Left renal cortex interstitium (tissue), 4 donors: ENCODE data around the gene ARMH1. TPM values are rescaled to one million over a fixed set of nuclear protein-coding genes. Genes with fewer than 3 reads are reported as not detected.
"Not testable (repeated sequence)": the region's sequence is repeated elsewhere in the genome, so short reads cannot be mapped to it uniquely, and the experiment has no call there.

ENCODE experiments used
- DNase-seq, 4 donors: peaks; one replicate each; pipeline ENCODE4 v3.0.0-alpha.2; 2013; ENCODE audit warnings: low read depth in 4 of 4, low spot score in 2 of 4, missing footprints in 1 of 4
- polyA plus RNA-seq, 4 donors: library from polyadenylated mRNA; unstranded; fragments of 120-200 nt; gene quantifications; one replicate each; pipeline ENCODE4 v1.2.1, GENCODE V29; 2013; ENCODE audit not compliant: insufficient read length in 4 of 4

ARMH1 gene
- polyA plus RNA-seq, 4 donors = 4.9 to 9.3 (median 7.3) TPM

DNA sequence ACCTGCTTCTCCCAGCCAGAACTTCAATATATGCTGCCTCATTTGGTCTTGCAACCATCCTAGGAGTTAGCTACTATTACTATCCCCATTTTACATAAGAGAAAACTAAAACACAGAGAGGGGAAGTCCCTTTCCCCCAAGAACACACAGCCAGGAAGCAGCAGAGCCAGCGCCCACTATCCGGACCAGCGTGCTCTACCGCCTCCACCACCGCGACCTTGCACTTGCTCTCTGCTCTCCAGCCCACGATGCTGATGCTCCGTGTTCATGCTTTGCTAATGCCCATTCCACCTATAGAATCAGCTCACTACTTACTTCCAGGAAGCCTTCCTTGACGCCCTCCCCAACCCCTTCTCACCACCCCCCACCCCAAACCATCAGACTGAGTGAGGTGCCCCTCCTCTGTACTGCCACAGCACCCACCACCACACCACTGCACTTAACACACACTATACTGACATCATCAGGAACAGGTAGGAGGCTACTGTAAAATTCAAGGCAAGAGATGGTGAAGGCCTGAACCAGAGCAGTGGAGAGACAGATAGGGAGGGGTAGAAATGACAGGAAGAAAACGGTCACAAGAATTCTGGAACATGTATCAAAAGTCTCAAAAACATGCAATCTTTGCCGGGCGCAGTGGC is 9.7 kb upstream of the ARMH1 start:
- no peak for DNase-seq

DNA sequence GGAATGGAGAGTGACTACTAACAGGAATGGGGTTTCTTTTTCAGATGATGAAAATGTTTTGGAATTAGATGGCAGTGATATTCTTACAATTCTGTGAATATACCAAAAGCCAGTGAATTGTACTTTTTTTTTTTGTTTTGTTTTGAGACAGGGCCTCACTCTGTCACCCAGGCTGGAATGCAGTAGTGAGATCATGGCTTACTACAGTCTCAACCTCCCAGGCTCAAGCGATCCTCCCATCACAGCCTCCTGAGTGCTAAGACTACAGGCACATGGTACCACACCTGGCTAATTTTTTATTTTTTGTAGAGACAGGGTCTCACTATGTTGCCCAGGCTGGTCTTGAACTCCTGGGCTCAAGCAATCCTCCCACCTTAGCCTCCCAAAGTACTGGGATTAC is 7.8 kb upstream of the ARMH1 start:
- not testable (repeated sequence) for DNase-seq

DNA sequence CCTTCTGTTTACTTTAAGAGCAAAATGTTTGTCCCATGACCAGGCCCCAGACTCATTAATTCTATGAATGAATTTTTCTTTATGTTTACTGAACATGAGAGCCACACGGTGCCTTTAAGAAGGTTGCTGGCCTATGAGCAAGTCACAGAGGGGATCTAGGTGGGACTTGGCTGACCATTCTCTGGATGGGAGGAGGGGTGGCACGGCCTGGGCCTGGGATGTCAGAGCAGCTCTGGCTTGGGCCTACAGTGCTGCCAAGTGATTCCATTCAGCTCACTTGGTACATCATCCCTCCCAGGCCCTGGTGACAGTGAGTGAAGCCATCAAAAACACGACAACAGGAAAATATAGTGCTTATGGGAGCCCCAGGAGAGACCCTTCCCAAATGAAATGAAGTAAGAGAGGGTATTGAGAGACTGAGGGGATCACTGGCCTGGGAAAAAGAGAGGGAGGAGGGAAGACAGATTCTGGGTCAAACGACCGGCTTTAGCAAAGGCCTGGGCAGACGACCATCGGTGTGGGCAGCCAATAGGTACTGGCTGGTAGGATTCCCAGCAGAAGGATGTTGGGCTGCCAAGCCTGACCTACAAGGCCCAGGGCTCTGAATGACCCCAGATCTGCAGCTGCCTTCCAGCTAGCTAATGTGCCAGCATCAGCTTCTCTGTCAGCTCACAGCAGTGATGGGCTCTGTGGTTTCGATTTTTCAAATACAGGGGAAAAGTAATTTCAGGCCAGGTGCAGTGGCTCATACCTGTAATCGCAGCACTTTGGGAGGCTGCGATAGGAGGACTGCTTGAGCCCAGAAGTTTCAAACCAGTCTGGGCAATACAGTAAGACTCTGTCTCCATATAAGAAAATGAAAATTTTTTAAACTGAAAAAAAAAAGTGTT is 3.5 kb upstream of the ARMH1 start:
- no peak for DNase-seq

DNA sequence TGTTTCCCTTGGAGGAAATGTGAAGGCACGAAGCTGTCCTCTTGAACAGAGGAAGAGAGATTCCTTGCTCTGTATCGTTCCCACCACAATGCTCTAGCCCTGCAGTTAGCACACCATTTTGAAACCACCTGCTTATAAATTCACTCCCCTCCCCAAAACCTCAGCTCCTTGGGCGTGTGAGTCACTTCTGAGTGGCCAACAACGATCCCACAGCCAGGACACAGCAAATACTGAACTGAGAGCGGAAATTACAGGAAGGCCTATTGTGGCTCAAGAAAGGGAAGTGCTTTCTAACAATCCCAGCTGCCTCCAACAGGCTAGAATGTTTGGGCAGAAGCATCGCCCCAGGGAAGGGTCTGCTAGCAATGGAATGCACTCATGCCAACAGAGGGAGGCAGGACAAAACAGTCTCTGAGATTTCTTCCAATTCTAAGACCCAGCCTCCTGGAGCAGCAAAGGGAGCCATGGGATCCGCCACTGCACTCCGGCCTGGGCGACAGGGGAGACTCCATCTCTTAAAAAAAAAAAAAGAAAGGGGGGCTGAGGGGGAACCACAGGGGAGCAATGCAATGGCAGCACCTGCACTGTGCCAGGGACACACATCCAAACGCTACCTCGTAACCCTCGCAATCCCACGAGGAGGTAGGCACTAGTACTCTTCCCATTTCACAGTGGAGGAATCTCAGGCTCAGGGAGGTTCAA is 2.1 kb upstream of the ARMH1 start:
- DNase-seq = no peak

DNA sequence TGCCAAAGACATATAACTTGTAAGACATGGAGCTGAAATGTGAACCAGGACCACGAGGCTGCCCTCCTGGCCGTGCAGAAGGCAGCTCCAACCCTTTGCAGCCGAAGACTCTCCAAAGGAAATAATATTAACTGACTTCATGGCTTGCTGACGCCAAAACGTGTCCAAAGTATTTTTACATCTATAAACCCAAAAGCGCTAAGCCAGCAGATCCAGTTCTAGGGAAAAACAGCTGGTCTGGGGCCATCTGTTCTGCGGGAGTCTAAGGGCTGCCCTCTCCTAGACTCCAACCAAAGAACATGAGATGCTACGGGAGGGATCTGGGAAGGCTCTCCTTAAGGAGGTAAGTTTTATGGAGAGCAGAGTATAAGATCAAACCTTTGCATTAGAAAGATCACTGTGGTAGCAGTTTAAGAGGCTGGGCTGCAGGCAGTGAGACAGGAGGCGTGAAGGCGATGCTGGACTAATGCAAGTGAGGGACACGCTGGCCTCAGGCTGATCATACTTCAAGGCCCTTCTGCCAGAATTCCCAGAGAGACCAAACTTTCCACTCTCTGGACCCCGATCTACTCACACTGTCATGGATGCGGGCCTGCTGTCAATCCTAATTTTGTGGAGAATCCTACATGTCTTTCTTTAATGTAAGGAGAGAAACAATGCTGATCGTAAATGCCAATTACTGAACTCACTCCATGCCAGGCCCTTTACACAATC is 1.4 kb upstream of the ARMH1 start:
- DNase-seq = no peak

DNA sequence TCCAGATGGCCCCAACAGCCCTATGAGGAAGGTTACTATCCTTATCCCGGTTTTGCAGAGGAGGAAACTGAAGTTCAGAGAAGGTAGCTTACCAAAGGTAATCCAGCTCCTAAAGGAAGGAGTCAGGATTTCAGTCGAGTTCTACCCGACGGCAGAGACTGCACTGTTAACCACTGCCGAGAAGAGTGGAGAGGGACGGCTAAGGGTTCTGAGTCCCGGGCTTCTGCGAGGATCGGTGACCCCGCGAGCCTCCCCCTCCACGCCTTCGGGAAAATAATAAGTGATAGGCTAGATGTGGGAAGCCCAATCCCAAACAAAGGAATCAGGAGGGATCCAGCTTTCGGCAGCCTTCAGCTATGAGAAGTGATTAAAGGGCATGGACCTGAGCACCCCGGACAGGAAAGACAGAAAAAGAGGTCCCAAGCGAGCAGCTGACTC is 820 bp upstream of the ARMH1 start:
- no peak for DNase-seq

DNA sequence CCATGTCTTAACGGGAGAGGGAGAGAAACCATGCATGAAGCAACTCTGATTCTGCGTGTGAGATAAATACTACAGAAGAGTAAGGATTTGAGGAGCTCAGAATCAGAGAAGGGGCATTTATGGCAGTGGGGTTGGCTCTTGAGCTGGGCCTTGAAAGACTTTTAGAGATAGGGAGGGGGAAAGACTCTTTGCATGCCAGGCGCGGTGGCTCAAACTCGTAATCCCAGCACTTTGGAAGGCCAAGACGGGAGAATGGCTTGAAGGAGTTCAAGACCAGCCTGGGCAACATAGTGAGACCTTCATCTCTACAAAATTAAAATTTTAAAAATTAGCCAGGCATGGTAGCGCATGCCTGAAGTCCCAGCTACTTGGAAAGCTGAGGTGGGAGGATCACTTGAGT is 672 bp downstream of the ARMH1 start:
- DNase-seq = no peak

DNA sequence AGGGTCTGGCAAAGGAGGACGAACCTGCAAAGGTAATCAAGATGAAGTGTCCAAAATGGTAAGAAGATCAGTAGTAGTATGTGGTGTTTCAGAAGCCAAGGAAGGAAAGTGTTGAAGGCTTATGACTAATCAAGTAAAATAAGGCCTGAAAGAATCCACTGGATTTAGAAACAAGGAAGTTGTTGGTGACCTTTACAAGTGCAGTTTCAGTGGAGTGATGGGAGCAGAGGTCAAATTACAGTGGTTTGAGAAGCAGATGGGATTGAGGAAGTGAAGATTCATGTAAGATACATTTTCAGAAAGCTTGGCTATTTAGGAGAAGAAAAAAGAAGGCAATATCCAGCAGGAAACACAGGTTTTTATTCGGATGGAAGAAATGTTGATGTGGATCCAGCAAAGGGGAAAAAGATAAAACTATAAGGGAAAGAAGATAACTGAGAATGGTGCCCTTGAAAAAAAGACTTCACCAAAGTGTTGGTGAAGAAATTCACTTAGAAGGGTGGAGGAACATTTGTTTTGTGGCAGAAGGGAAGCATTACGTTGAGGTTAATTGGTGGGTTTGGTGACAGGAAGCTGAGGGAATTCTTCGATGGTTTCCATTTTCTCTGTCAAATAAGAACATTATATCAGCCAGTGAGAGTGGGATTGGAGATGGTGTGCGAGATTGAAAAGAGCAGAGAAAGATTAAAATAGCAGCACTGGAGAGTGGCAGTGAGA is 2.1 kb downstream of the ARMH1 start:
- DNase-seq = no peak

DNA sequence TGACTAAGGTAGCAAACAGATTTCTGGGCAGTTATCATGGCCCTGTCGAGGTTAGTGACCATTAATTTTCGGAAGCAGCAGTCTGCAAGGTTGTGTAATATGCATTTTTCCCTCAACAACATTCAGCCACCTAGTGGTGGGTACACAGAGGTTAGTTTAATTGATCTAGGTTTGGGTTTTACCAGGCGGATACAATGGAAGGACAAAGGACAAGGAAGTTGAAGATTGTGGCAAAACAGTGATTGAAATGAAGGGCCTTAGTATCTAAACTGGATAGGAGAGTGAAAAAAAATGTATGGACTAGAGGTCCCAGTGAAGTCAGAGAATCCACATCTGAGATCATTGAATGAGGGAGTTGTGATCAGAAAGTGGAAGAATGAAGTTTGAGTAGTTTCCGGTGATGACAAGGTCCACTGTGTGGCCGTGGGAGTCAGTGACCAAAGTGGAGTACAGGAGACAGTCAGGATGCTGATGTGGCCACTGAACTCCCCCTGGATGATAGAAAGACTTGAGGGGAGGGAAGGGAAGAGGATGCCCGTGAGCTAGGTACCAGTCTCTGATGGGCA is 2.8 kb downstream of the ARMH1 start:
- DNase-seq = no peak

DNA sequence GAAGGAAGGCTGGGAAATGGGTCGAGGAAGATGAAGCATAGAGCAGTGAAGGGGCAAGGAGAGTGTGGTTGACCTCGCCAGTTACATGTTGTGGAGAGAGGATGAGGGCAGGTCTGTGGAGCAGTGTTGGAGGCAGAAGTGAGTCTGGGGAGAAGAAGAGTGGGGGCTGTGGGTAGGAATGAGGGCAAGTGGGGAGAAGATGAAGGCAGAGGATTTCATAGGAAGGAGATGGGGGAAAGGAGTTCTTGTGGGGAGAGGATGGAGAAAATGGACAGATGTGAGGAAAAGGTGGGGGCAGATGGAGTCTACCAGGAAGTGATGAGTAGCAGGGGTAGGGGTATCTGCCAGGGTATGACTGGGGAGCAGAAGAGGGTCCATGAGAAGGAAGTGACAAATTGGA is 3.6 kb downstream of the ARMH1 start:
- no peak for DNase-seq

DNA sequence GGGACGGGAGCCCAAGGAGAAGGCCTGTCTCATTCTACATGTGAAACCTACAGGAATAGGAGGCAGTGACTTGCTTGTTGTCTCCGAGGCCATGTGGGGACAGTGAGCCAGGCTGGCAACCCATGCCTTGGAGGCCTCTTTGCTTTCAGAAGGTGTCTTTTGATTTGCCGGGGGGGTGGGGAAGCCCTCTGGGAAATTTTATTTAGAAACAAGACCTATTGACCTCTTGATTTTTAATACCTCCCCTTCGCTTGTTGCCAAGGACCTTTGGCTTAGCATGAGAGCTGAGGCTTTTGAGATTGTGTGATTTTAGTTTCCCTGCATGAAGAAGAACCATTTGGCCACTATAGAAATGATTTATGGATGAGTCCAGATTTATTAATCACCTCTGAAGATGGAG is 4.1 kb downstream of the ARMH1 start:
- DNase-seq = no peak

DNA sequence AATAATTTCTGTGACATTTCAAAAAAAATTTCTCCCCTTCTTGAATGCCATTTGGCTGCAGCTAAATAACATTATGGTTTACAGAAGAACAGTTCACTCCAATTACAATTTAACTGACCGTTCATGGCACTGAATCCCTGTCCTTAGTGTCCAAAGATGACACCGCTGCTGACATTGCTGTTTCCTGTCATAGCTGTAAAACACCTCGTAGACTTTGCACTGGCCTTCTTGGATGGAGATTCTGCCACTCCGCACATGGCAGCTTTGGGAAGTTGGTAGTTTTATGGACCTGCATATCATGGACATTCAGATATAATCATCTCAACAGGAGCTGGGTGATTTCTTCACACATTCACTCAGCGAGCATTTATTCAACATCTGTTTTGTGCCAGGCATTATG is 5.0 kb downstream of the ARMH1 start:
- no peak for DNase-seq

DNA sequence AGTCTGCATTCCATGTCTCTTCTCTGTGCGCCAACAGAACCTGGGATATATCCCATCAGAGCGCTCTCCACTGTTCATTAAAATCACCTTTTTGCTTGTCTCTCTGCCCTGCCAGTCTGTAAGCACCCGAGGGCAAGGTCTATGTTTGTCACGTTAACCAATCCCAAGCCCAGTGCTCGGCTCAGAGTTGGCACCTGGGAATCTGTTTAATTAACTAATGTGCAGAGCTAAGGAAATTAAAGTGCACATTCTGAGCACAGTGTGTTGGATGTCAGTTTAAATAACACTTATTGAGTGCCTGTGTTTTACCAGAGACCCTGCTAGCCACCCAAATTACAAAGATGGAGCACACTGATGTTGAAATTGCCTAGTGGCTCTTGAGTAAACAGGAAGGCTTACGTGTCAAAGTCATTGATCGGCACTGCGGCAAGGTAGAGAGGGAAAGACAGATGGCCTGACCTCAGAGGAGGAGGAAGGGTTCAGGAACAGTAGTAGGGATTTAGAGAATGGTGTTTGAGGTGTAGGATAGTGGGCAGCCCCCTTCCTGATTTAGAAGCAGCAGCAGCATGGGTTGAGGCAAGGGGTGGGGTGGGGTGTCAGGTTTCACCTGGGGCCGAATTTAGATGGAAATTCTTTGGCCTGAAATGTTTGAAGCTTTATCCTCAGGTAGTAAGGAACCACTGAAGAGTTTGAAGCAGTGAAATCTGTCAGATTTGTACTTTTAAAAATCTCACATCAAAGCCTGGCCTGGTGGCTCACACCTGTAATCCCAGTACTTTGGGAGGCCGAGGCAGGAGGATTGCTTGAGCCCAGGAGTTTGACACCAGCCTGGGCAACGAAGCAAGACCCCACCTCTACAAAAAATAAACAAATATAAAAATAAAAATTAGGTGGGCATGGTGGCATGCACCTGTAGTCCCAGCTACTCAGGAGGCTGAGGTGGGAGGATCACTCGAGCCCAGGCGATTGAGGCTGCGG is 7.7 kb downstream of the ARMH1 start:
- no peak for DNase-seq

DNA sequence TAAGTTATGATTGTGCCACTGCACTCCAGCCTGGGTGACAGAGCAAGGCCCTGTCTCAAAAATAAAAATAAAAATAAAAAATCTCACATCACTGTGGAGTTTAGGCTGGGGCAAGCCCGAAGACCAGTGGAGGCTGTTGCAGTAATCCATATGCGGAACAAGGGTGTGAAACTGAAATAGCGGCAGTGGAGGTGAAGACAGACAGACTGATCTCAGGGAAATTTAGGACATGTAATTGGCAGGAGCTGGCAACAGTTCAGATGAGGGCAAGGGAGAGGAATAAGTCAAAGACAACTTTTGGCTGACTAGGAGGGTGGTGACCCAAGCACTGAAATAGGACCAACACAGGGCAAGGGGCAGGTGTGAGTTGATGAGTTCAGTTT is 8.4 kb downstream of the ARMH1 start:
- DNase-seq = no peak

DNA sequence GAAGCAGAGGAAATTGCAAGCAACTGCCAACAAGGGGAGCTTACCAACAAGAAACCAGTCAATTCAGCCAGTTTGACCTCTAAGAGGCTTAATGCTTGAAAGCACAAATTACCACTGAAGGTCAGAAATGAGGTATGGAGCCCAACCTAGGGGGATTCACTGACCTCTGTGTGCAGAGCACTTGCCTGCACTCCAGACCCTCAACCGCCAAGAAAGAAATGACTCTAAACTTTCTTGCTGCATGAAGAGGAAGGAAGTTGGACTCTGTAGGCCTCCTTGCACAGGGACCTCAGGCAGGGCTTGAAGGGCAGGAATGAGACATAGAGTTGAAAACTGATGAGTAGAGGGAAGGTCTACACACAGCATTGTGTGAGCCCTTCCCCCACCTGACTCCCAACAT is 10.0 kb downstream of the ARMH1 start:
- DNase-seq = no peak

DNA sequence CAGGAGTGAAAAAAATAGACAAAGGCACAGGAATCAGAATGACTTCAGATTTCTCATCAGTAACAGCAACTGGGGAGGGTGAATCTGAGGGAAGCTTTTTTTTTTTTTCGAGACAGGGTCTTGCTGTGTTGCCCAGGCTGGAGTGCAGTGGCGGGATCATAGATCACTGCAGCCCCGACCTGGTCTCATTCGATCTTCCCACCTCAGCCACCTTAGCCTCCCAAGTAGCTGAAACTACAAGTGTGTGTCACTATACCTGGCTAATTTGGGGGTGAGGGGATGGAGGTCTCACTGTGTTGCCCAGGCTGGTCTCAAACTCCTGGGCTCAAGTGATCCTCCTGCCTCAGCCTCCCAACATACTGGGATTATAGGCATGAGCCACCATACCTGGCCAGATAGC is 10.7 kb downstream of the ARMH1 start:
- no peak for DNase-seq

DNA sequence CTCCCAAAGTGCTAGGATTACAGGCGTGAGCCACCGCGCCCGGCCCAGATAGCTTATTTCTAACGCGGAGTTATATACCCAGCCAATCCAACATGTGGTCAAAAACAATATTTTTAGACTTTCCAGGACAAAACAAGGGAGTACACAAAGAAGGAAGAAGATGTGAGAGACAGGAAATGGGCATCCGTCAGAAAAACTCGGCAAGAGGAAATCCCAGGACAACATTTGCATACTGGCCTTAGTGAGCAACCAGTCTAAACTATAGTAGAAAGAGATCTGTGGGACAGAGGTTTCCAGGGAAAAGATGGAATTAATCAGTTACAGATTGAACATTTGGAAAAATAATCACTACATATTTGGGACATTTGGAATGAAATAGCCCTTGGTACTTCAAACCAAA is 11.4 kb downstream of the ARMH1 start:
- DNase-seq = no peak

DNA sequence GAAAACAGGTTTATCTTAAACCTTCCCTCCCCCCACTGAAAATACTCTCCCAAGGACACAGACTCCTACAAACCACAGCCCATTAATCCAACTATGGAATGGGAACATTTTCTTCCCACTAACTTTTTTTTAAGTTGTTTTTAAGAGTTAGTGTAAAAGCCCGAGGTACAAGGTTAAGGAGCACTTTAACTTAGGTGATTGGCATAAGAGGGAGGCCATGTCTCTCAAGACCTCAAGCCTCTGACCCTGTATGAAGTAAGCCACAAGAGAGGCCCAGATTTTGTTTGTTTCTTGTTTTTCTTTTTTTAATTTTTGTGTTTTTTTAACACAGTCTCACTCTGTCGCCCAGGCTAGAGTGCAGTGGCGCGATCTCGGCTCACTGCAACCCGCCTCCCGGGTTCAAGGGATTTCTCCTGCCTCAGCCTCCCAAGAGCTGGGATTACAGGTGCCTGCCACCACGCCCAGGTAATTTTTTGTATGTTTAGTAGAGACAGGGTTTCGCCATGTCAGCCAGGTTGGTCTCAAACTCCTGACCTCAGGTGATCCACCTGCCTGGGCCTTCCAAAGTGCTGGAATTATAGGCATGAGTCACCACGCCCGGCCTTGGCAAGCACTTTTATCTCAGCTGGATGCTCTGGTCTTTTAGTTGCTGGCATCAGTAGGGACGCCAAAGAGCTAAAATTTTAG is 14.4 kb downstream of the ARMH1 start:
- no peak for DNase-seq
